ENCODE measurements around the gene TEPSIN. TPM values are rescaled to one million over a fixed set of nuclear protein-coding genes. Genes with fewer than 3 reads are reported as not detected.

Gene TEPSIN
- total RNA-seq, 1 experiment from 2014 or later = 38.8 TPM

DNA sequence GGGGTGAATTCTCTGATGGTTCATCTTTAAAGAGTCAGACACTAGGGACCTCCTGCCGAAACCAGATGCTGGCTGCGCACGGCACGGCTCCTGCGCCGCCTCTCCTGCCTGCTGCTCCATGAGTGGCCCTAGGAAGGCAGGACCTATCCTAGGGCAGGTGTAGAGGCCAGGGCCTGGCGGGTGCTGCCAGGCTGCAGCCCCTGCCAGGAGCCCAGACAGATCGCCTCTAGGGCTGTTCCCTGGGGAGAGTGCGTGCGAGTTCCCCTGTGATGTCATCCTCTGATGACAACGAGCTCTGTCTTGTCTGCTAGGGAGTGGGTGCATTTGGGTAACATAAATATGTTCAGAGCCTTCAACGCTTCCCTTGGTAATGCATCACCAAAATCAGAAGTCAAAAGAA, 32.4 kb upstream of the TEPSIN start:
- no peak overlapping the region for H3K18ac ChIP-seq (ENCODE audit: insufficient read length, low read depth, low read length)
- no peaks in the 10 kb centered on the region for H3K27me3 ChIP-seq (ENCODE audit: insufficient read depth, low read length)
- no peak overlapping the region for H3K27ac Mint-ChIP-seq
- H3K36me3 Mint-ChIP-seq (ENCODE audit: insufficient read depth in 1 of 3, low read depth in 3 of 3) = peaks cover 15 to 61% (median 51%) of the 10 kb centered on the region in 3 experiments
- H2BK15ac ChIP-seq (ENCODE audit: low read depth, low read length) = no peak overlapping the region
- no peak overlapping the region for H3K14ac ChIP-seq (ENCODE audit: insufficient read depth, low read length)
- H3K9me3 ChIP-seq (ENCODE audit: control insufficient read depth, low read depth, low read length) = no peaks in the 10 kb centered on the region
- H4K5ac ChIP-seq (ENCODE audit: insufficient read length, low read depth, low read length) = no peak overlapping the region
- no peak overlapping the region for H3K9ac ChIP-seq (ENCODE audit: extremely low read depth, insufficient read length, low read length)
- H2AFZ ChIP-seq (ENCODE audit: low read length) = no peak overlapping the region
- H3K23me2 ChIP-seq (ENCODE audit: insufficient read length, low read depth, low read length, poor library complexity, severe bottlenecking) = peaks cover 2% of the 10 kb centered on the region
- TF ChIP-seq, protein P1, sequence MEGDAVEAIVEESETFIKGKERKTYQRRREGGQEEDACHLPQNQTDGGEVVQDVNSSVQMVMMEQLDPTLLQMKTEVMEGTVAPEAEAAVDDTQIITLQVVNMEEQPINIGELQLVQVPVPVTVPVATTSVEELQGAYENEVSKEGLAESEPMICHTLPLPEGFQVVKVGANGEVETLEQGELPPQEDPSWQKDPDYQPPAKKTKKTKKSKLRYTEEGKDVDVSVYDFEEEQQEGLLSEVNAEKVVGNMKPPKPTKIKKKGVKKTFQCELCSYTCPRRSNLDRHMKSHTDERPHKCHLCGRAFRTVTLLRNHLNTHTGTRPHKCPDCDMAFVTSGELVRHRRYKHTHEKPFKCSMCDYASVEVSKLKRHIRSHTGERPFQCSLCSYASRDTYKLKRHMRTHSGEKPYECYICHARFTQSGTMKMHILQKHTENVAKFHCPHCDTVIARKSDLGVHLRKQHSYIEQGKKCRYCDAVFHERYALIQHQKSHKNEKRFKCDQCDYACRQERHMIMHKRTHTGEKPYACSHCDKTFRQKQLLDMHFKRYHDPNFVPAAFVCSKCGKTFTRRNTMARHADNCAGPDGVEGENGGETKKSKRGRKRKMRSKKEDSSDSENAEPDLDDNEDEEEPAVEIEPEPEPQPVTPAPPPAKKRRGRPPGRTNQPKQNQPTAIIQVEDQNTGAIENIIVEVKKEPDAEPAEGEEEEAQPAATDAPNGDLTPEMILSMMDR (conservative IDR thresholded peaks at IDR 0.05) = no peak
- no peak overlapping the region for H3K27ac ChIP-seq (ENCODE audit: insufficient read length, low read depth, low read length)
- no peak overlapping the region for H2BK5ac ChIP-seq (ENCODE audit: insufficient read length, low read length)
- H2BK12ac ChIP-seq (ENCODE audit: insufficient read length, low read depth, low read length) = no peak overlapping the region
- no peaks in the 10 kb centered on the region for H3K79me2 ChIP-seq (ENCODE audit: insufficient read depth, low read length)
- H2AK5ac ChIP-seq (ENCODE audit: insufficient read length, low read length) = no peak overlapping the region
- no CpG with 5 or more reads among the region's 12 CpGs for WGBS (ENCODE audit: extremely low coverage, insufficient read length, low lambda C conversion rate)
- no peak overlapping the region for H3K23ac ChIP-seq (ENCODE audit: insufficient read length, low read depth, low read length)
- H2BK20ac ChIP-seq (ENCODE audit: low read depth, low read length, poor library complexity, severe bottlenecking) = no peak overlapping the region
- no peak overlapping the region for H3K4me2 ChIP-seq (ENCODE audit: insufficient read depth, insufficient read length, low read length)
- H3K9me3 Mint-ChIP-seq = no peaks in the 10 kb centered on the region
- no peak for DNase-seq
- H3K4ac ChIP-seq (ENCODE audit: low read depth, low read length) = no peak overlapping the region
- H3T11ph ChIP-seq (ENCODE audit: low read length) = no peak overlapping the region
- H4K20me1 ChIP-seq (ENCODE audit: control insufficient read depth, insufficient read depth, insufficient read length) = no peaks in the 10 kb centered on the region
- no peaks in the 10 kb centered on the region for H3K4me1 Mint-ChIP-seq
- no peak overlapping the region for H3K4me3 Mint-ChIP-seq
- H2BK120ac ChIP-seq (ENCODE audit: low read depth, low read length, poor library complexity, severe bottlenecking) = no peak overlapping the region
- H3K56ac ChIP-seq (ENCODE audit: insufficient read length, low read depth, low read length) = no peak overlapping the region
- no peak overlapping the region for H4K8ac ChIP-seq (replicated peaks; ENCODE audit: insufficient read length, low read depth, low read length)
- no peaks in the 10 kb centered on the region for H3K4me1 ChIP-seq (ENCODE audit: insufficient read depth, low read length)
- H3K27me3 Mint-ChIP-seq (ENCODE audit: low read depth) = no peaks in the 10 kb centered on the region
- no peaks in the 10 kb centered on the region for H3K79me1 ChIP-seq (ENCODE audit: insufficient read depth, low read depth, low read length, poor library complexity, severe bottlenecking)
- no peak overlapping the region for H4K91ac ChIP-seq (ENCODE audit: insufficient read length, low read depth, low read length)
